Peyer's patch (tissue), 4 donors: ENCODE data around the gene STAP1. TPM values are rescaled to one million over a fixed set of nuclear protein-coding genes. Genes with fewer than 3 reads are reported as not detected.
"Not testable (repeated sequence)": the region's sequence is repeated elsewhere in the genome, so short reads cannot be mapped to it uniquely, and the experiment has no call there.

Source experiments
- DNase-seq, 3 donors: peaks; one replicate each; pipeline ENCODE4 v3.0.0-alpha.2; 2017 to 2019
- H3K27ac ChIP-seq, 4 donors: fragments of 200-600 bp; sonication (generic); one replicate each; pipeline ENCODE4 v1.5.1; 2016 to 2019
- H3K27me3 ChIP-seq, 2 donors: fragments of 200-600 bp; sonication (generic); one replicate each; pipeline ENCODE4 v1.5.1; 2019
- H3K36me3 ChIP-seq, 3 donors: fragments of 200-600 bp; sonication (generic); one replicate each; pipeline ENCODE4 v1.5.1; 2016 to 2019
- H3K4me1 ChIP-seq, 4 donors: fragments of 200-600 bp; sonication (generic); one replicate each; pipeline ENCODE4 v1.5.1; 2016 to 2019
- H3K4me3 ChIP-seq, 4 donors: fragments of 200-600 bp; sonication (generic); 1 replicate in 3 of 4; 2 replicates in 1 of 4; pipeline ENCODE4 v1.5.1; 2016 to 2019; ENCODE audit warnings: mild to moderate bottlenecking in 1 of 4
- H3K9me3 ChIP-seq, 4 donors: fragments of 200-600 bp; sonication (generic); one replicate each; pipeline ENCODE4 v1.5.1; 2016 to 2019; ENCODE audit warnings: mild to moderate bottlenecking in 1 of 4
- CTCF ChIP-seq, 6 experiments: fragments of 450-650 bp in 4 of 6; fragments of 200-600 bp in 2 of 6; sonication (generic) in 1 of 6; IDR thresholded peaks; one replicate each; pipeline ENCODE4 v1.5.1; 2017 to 2019; ENCODE audit warnings: antibody characterized with exemption in 6 of 6, mild to moderate bottlenecking in 3 of 6, moderate library complexity in 1 of 6
- POLR2A ChIP-seq, 2 donors: fragments of 450-650 bp; IDR thresholded peaks; one replicate each; pipeline ENCODE4 v1.5.1; 2017; ENCODE audit warnings: antibody characterized with exemption in 2 of 2, mild to moderate bottlenecking in 2 of 2, moderate library complexity in 2 of 2
- total RNA-seq, 4 donors: library from RNA; depleted of rRNA; stranded (reverse); fragments of >200 nt; gene quantifications; one replicate each; pipeline ENCODE4 v1.1.0, GENCODE V29; 2016

STAP1 gene
- total RNA-seq, 4 donors from 2014 or later, result 1.5 to 13.2 TPM; not detected in 2

- H3K27ac ChIP-seq, result no peak overlapping the region
- peaks cover 0 to 29% (median 0%) of the 10 kb centered on the region in 3 donors for H3K36me3 ChIP-seq
- H3K27me3 ChIP-seq, result no peaks in the 10 kb centered on the region
- DNase-seq, result no peak
- no peak overlapping the region for H3K4me3 ChIP-seq
- no peaks in the 10 kb centered on the region for H3K9me3 ChIP-seq
- no peaks in the 10 kb centered on the region for H3K4me1 ChIP-seq
- TF ChIP-seq CTCF (IDR thresholded peaks at IDR 0.05), result no peak
- TF ChIP-seq POLR2A (IDR thresholded peaks at IDR 0.05), result no peak
These were observed 56.6 kb downstream of the STAP1 start for GRCh38 chr4:67615119-67615518.

- H3K9me3 ChIP-seq, result no peaks in the 10 kb centered on the region
- no peaks in the 10 kb centered on the region for H3K4me1 ChIP-seq
- TF ChIP-seq POLR2A (IDR thresholded peaks at IDR 0.05) (no peak), CTCF (IDR thresholded peaks at IDR 0.05) (no peak)
- DNase-seq, result no peak
- H3K27me3 ChIP-seq, result no peaks in the 10 kb centered on the region
- H3K27ac ChIP-seq, result no peak overlapping the region
- H3K4me3 ChIP-seq, result no peak overlapping the region
- peaks cover 0 to 43% (median 0%) of the 10 kb centered on the region in 3 donors for H3K36me3 ChIP-seq
These were observed 58.0 kb downstream of the STAP1 start for GRCh38 chr4:67616478-67616877.

- no peaks in the 10 kb centered on the region for H3K4me1 ChIP-seq
- no peaks in the 10 kb centered on the region for H3K9me3 ChIP-seq
- TF ChIP-seq CTCF (IDR thresholded peaks at IDR 0.05), result no peak
- no peak for TF ChIP-seq POLR2A (IDR thresholded peaks at IDR 0.05)
- no peak overlapping the region for H3K27ac ChIP-seq
- H3K27me3 ChIP-seq, result no peaks in the 10 kb centered on the region
- H3K36me3 ChIP-seq, result peaks cover 0 to 65% (median 0%) of the 10 kb centered on the region in 3 donors
- DNase-seq, result no peak
- H3K4me3 ChIP-seq, result no peak overlapping the region
These were observed 66.4 kb downstream of the STAP1 start for GRCh38 chr4:67624939-67625338.

GRCh38 chr4:67632492-67632891, 74.0 kb downstream of the STAP1 start:
- Histone ChIP-seq H3K27ac (no peak overlapping the region), H3K4me1 (no peaks in the 10 kb centered on the region), H3K27me3 (no peaks in the 10 kb centered on the region), H3K4me3 (no peak overlapping the region), H3K36me3 (peaks cover 0 to 63% (median 0%) of the 10 kb centered on the region in 3 donors), H3K9me3 (no peaks in the 10 kb centered on the region)
- no peak for DNase-seq
- TF ChIP-seq POLR2A (IDR thresholded peaks at IDR 0.05) (no peak), CTCF (IDR thresholded peaks at IDR 0.05) (no peak)

- Histone ChIP-seq H3K4me1 (no peaks in the 10 kb centered on the region), H3K36me3 (peaks cover 0 to 66% (median 0%) of the 10 kb centered on the region in 3 donors), H3K9me3 (no peaks in the 10 kb centered on the region), H3K27me3 (no peaks in the 10 kb centered on the region), H3K4me3 (no peak overlapping the region), H3K27ac (no peak overlapping the region)
- DNase-seq, result no peak
- TF ChIP-seq CTCF (IDR thresholded peaks at IDR 0.05), result no peak
- no peak for TF ChIP-seq POLR2A (IDR thresholded peaks at IDR 0.05)
These were observed 76.2 kb downstream of the STAP1 start for GRCh38 chr4:67634741-67635140.

- H3K4me3 ChIP-seq, result no peak overlapping the region
- H3K27ac ChIP-seq, result no peak overlapping the region
- no peak for DNase-seq
- no peaks in the 10 kb centered on the region for H3K27me3 ChIP-seq
- no peaks in the 10 kb centered on the region for H3K4me1 ChIP-seq
- no peaks in the 10 kb centered on the region for H3K9me3 ChIP-seq
- TF ChIP-seq CTCF (IDR thresholded peaks at IDR 0.05), result no peak
- TF ChIP-seq POLR2A (IDR thresholded peaks at IDR 0.05), result no peak
- peaks cover 0 to 66% (median 0%) of the 10 kb centered on the region in 3 donors for H3K36me3 ChIP-seq
These were observed 76.8 kb downstream of the STAP1 start for GRCh38 chr4:67635331-67635730.

GRCh38 chr4:67636978-67637377, 78.5 kb downstream of the STAP1 start:
- H3K27me3 ChIP-seq, H3K4me3 ChIP-seq, DNase-seq, H3K27ac ChIP-seq, H3K4me1 ChIP-seq, H3K9me3 ChIP-seq: not testable (repeated sequence)
- H3K36me3 ChIP-seq, result peaks cover 0 to 50% (median 0%) of the 10 kb centered on the region in 3 donors
